OCI-LY1 (cell line): ENCODE results near the gene TMEM51.

Source experiments
- H2AFZ ChIP-seq: fragments of 200-600 bp; sonication (generic), shearing (Covaris generic); 2 replicates; pipeline ENCODE4 v1.6.0; 2014; ENCODE audit warnings: antibody characterized with exemption, mild to moderate bottlenecking, low read length
- H3F3A ChIP-seq: fragments of 200-600 bp; sonication (generic), shearing (Covaris generic); 2 replicates; pipeline ENCODE4 v1.6.0; 2014; ENCODE audit warnings: mild to moderate bottlenecking, antibody characterized with exemption, low read length, moderate library complexity; ENCODE audit not compliant: insufficient read depth
- H3K27ac ChIP-seq: fragments of 200-600 bp; sonication (generic); 2 replicates; pipeline ENCODE4 v1.5.1; 2014; ENCODE audit warnings: low read length, mixed run types, mild to moderate bottlenecking, low read depth; ENCODE audit not compliant: poor library complexity, severe bottlenecking
- H3K27me3 ChIP-seq: fragments of 200-600 bp; sonication (generic); 2 replicates; pipeline ENCODE4 v1.6.0; 2014; ENCODE audit warnings: antibody characterized with exemption, mild to moderate bottlenecking, low read length, moderate library complexity; ENCODE audit not compliant: insufficient read depth
- H3K36me3 ChIP-seq: fragments of 200-600 bp; sonication (generic); 2 replicates; pipeline ENCODE4 v1.6.1; 2014; ENCODE audit warnings: mild to moderate bottlenecking, antibody characterized with exemption, low read length, moderate library complexity, mixed read lengths; ENCODE audit not compliant: insufficient read depth
- H3K4me1 ChIP-seq: fragments of 200-600 bp; sonication (generic); 2 replicates; pipeline ENCODE4 v1.5.1; 2014; ENCODE audit warnings: mild to moderate bottlenecking, low read length, moderate library complexity; ENCODE audit not compliant: insufficient read depth, severe bottlenecking
- H3K4me2 ChIP-seq: fragments of 200-600 bp; sonication (generic), shearing (Covaris generic); 2 replicates; pipeline ENCODE4 v1.6.1; 2014; ENCODE audit warnings: low read length
- H3K4me3 ChIP-seq: fragments of 200-600 bp; sonication (generic); 2 replicates; pipeline ENCODE4 v1.5.1; 2014; ENCODE audit warnings: low read length, low read depth, mild to moderate bottlenecking, mixed read lengths; ENCODE audit not compliant: poor library complexity, severe bottlenecking
- H3K79me2 ChIP-seq: fragments of 200-600 bp; shearing (Covaris generic); 2 replicates; pipeline ENCODE4 v1.6.1; 2016; ENCODE audit warnings: mixed run types, low read length, mixed read lengths; ENCODE audit not compliant: insufficient read depth
- H3K9ac ChIP-seq: fragments of 200-600 bp; sonication (generic), shearing (Covaris generic); 2 replicates; pipeline ENCODE4 v1.6.1; 2014; ENCODE audit warnings: mild to moderate bottlenecking, low read length, mixed read lengths
- H3K9me2 ChIP-seq: fragments of 200-600 bp; sonication (generic), shearing (Covaris generic); 2 replicates; pipeline ENCODE4 v1.6.1; 2014; ENCODE audit warnings: low read depth, mild to moderate bottlenecking, low read length, mixed read lengths
- H3K9me3 ChIP-seq: fragments of 200-600 bp; shearing (Covaris generic); 2 replicates; pipeline ENCODE4 v1.6.1; 2014; ENCODE audit warnings: low read length, mixed read lengths
- H4K20me1 ChIP-seq: fragments of 200-600 bp; sonication (generic), shearing (Covaris generic); 2 replicates; pipeline ENCODE4 v1.6.0; 2016; ENCODE audit warnings: mild to moderate bottlenecking, low read length; ENCODE audit not compliant: insufficient read depth
- EZH2 ChIP-seq: fragments of 200-600 bp; sonication (generic), shearing (Covaris generic); IDR thresholded peaks from 2 replicates; pipeline ENCODE4 v1.8.0; 2017; ENCODE audit warnings: borderline replicate concordance, mixed run types, mild to moderate bottlenecking, antibody characterized with exemption, low read length, moderate library complexity, mixed read lengths
- TF ChIP-seq, protein P1 (sequence below): fragments of 200-600 bp; sonication (generic), shearing (Covaris generic); IDR thresholded peaks from 2 replicates; pipeline ENCODE4 v1.5.1; 2017; ENCODE audit warnings: mild to moderate bottlenecking, antibody characterized with exemption, low read length, moderate library complexity, mixed read lengths

Gene TMEM51

DNA sequence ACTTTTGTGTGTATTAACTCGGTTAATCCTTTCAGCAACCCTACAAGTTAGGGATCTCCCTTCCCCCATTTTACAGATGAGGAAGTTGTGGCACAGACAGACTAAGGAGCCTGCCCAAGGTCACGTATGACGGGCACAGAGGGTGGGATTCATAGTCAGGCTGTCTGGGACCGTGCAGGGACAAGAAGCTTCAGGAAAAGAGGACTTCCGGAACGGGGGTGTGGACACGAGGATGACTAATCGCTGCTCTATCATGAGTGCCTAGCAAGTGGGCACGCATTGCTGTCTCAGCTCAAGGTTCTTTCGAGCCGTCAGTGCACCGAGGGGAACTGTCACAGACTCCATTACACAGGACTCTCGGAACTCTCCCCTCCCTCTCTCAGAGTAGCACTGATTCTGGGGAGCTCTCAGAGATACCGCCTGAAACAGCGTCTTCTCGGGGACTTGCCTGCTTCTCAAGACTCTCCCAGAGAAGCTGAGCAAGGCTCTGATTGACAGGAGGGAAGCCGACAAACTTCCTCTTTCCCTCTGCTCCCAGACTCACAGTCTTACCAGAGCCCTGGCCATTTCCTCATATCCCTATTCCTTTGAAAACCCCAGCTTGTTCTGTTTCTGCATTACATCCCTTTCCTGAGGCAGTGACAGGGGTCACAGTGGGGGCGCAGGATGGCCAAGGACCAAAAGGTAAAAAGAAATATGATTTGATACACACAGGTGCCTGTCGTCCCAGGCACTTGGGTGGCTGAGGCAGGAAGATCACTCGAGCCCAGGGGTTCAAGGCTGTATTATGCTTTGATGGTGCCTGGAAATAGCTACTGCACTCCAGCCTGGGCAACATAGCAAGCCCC, 107.8 kb downstream of the TMEM51 start:
- H3K9me3 ChIP-seq = no peaks in the 10 kb centered on the region
- H3K27ac ChIP-seq = no peak overlapping the region
- H2AFZ ChIP-seq = no peak overlapping the region
- H3K27me3 ChIP-seq = no peaks in the 10 kb centered on the region; the same call in 1 of the 2 replicates
- no peaks in the 10 kb centered on the region for H3K4me1 ChIP-seq
- no peak overlapping the region for H3K9ac ChIP-seq
- TF ChIP-seq, protein P1, sequence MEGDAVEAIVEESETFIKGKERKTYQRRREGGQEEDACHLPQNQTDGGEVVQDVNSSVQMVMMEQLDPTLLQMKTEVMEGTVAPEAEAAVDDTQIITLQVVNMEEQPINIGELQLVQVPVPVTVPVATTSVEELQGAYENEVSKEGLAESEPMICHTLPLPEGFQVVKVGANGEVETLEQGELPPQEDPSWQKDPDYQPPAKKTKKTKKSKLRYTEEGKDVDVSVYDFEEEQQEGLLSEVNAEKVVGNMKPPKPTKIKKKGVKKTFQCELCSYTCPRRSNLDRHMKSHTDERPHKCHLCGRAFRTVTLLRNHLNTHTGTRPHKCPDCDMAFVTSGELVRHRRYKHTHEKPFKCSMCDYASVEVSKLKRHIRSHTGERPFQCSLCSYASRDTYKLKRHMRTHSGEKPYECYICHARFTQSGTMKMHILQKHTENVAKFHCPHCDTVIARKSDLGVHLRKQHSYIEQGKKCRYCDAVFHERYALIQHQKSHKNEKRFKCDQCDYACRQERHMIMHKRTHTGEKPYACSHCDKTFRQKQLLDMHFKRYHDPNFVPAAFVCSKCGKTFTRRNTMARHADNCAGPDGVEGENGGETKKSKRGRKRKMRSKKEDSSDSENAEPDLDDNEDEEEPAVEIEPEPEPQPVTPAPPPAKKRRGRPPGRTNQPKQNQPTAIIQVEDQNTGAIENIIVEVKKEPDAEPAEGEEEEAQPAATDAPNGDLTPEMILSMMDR = no peak
- no peak for TF ChIP-seq EZH2
- no peaks in the 10 kb centered on the region for H3K79me2 ChIP-seq
- no peaks in the 10 kb centered on the region for H4K20me1 ChIP-seq
- H3K4me3 ChIP-seq = no peak overlapping the region
- no peaks in the 10 kb centered on the region for H3K9me2 ChIP-seq
- H3K4me2 ChIP-seq = no peak overlapping the region
- no peaks in the 10 kb centered on the region for H3F3A ChIP-seq
- no peaks in the 10 kb centered on the region for H3K36me3 ChIP-seq

DNA sequence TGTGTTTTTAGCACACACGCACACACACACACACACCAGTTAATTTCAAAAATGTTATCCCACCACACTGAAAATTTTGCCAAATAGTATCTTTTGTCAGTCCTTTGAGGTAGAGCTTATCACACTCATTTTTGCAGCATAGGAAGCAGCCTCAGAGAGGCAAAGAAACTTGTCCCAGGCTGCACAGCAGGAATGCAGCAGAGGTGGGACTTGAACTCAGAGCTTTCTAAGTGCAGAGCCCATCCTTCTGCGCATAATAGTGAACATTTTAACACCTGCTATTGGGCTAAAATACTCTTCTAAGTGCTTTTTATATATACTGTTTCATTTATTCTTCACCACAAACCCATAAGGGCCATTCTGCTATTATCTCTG, 108.4 kb downstream of the TMEM51 start:
- Histone ChIP-seq H3K4me1 (no peaks in the 10 kb centered on the region), H3F3A (no peaks in the 10 kb centered on the region), H3K27me3 (no peaks in the 10 kb centered on the region; the same call in 1 of the 2 replicates), H3K27ac (no peak overlapping the region), H3K4me2 (no peak overlapping the region), H2AFZ (no peak overlapping the region), H3K9me2 (no peaks in the 10 kb centered on the region), H4K20me1 (no peaks in the 10 kb centered on the region), H3K9me3 (no peaks in the 10 kb centered on the region), H3K36me3 (no peaks in the 10 kb centered on the region), H3K9ac (no peak overlapping the region), H3K4me3 (no peak overlapping the region), H3K79me2 (no peaks in the 10 kb centered on the region)
- no peak for TF ChIP-seq EZH2
- TF ChIP-seq, protein P1 = no peak

DNA sequence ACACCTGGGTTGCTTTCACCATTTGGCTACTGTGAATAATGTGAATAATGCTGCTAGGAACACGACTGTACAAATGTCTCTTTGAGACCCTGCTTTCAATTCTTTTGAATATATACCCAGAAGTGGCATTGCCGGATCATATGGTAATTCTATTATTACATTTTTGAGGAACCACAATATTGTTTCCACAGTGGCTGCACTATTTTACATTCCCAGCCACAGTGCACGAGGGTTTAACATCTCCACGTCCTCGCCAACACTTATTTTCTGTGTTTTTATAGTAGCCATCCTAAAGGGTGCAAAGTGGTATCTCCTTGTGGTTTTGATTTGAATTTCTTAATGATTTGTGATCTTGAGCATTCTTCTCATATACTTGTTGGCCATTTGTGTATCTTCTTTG, 109.2 kb downstream of the TMEM51 start:
- TF ChIP-seq, protein P1 = no peak
- TF ChIP-seq EZH2 = no peak
- Histone ChIP-seq H3K4me3 (no peak overlapping the region), H3K27me3 (no peaks in the 10 kb centered on the region; the same call in 1 of the 2 replicates), H4K20me1 (no peaks in the 10 kb centered on the region), H3K4me1 (no peaks in the 10 kb centered on the region), H3F3A (no peaks in the 10 kb centered on the region), H3K36me3 (no peaks in the 10 kb centered on the region), H3K27ac (no peak overlapping the region), H3K4me2 (no peak overlapping the region), H3K79me2 (no peaks in the 10 kb centered on the region), H3K9me3 (no peaks in the 10 kb centered on the region), H3K9ac (no peak overlapping the region), H2AFZ (no peak overlapping the region), H3K9me2 (no peaks in the 10 kb centered on the region)
